ENCODE results near the gene TM9SF4.

Gene TM9SF4

GRCh38 chr20:32179515-32179914, 70.0 kb downstream of the TM9SF4 start:
- TF ChIP-seq CTCF (conservative IDR thresholded peaks at IDR 0.05; ENCODE audit: low read depth, low read length) = no peak
- DNase-seq (ENCODE audit: low read depth) = no peak
- H3K4me3 ChIP-seq (ENCODE audit: low read length) = no peak overlapping the region

- no peak for TF ChIP-seq CTCF (conservative IDR thresholded peaks at IDR 0.05; ENCODE audit: low read depth, low read length)
- H3K4me3 ChIP-seq (ENCODE audit: low read length) = no peak overlapping the region
- no peak for DNase-seq (ENCODE audit: low read depth)
These were observed 70.4 kb downstream of the TM9SF4 start for GRCh38 chr20:32179934-32180333.

GRCh38 chr20:32181606-32182005, 72.1 kb downstream of the TM9SF4 start:
- no peak for TF ChIP-seq CTCF (conservative IDR thresholded peaks at IDR 0.05; ENCODE audit: low read depth, low read length)
- DNase-seq (ENCODE audit: low read depth) = no peak

GRCh38 chr20:32183947-32184635, 74.6 kb downstream of the TM9SF4 start:
- no peak for DNase-seq (ENCODE audit: low read depth)
- H3K4me3 ChIP-seq (ENCODE audit: low read length) = no peak overlapping the region
- no peak for TF ChIP-seq CTCF (conservative IDR thresholded peaks at IDR 0.05; ENCODE audit: low read depth, low read length)

More at GRCh38 chr20:32181606-32182005, 72.1 kb downstream of the TM9SF4 start:
- no peak overlapping the region for H3K4me3 ChIP-seq (ENCODE audit: low read length)

- no peak for DNase-seq (ENCODE audit: low read depth)
- TF ChIP-seq CTCF (conservative IDR thresholded peaks at IDR 0.05; ENCODE audit: low read depth, low read length) = no peak
- no peak overlapping the region for H3K4me3 ChIP-seq (ENCODE audit: low read length)
These were observed 75.6 kb downstream of the TM9SF4 start for GRCh38 chr20:32184961-32185603.

GRCh38 chr20:32186506-32186905, 77.0 kb downstream of the TM9SF4 start:
- H3K4me3 ChIP-seq (ENCODE audit: low read length) = no peak overlapping the region
- no peak for DNase-seq (ENCODE audit: low read depth)
- no peak for TF ChIP-seq CTCF (conservative IDR thresholded peaks at IDR 0.05; ENCODE audit: low read depth, low read length)
